Esophagus muscularis mucosa (tissue), 4 donors: Measurements from ENCODE around the gene CNTNAP1.

Experiments
- EP300 ChIP-seq: sonication (generic); formaldehyde crosslinking; IDR thresholded peaks from one replicate; pipeline ENCODE4 v1.6.1; 2017; ENCODE audit warnings: antibody characterized with exemption
- POLR2A ChIP-seq: fragments of 450-650 bp; IDR thresholded peaks from one replicate; pipeline ENCODE4 v1.6.1; 2017; ENCODE audit warnings: antibody characterized with exemption, moderate library complexity, mild to moderate bottlenecking, low read depth
- POLR2AphosphoS5 ChIP-seq, 2 donors: sonication (generic); formaldehyde crosslinking; IDR thresholded peaks; one replicate each; pipeline ENCODE4 v1.6.1; 2017; ENCODE audit warnings: antibody characterized with exemption in 2 of 2
- TF ChIP-seq, protein P1 (sequence below), 3 experiments: fragments of 200-600 bp in 2 of 3; fragments of 450-650 bp in 1 of 3; sonication (generic) in 2 of 3; IDR thresholded peaks; one replicate each; pipeline ENCODE4 v1.5.1; 2017 to 2019; ENCODE audit warnings: antibody characterized with exemption in 3 of 3, mild to moderate bottlenecking in 2 of 3, moderate library complexity in 1 of 3

DNA sequence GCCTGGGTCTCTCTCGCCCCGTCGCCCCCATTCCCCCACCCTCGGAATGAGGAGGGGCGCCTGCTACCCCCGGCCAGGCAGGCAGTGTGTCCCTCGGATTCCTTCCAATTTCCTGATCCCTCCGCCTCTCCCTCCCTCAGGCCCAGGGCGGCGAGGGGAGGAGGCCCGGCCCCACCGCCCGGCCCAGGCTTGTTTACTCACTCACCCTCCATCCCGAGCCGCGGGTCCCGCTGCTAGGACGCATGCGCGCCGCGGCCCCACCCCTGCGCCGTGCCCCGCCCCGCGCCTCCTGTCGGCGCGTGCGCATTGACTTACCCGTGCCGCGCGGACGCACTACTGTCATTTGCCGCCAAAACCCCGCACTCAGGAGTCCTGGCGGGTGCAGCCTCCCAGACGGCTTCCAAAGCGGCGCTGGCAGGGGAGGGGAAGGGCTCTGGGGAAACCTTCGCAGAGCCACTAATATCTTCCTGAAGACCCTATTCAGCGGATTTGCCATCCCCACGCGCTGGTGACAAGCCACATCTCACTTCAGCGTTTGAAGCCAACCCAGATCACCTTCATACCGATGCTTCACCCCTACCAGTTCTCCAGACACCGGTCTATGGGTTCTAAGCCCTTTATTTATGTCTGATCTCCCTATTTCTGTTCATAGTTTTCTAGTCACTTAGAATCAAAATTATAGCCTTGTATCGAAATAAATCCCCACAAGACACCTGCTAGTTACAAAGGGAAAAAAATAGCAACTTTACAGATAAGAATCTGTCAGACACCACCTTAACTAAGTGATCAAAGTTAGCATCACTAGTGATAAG is 62.7 kb downstream of the CNTNAP1 start, which contains the start of gene EZH1:
- TF ChIP-seq, protein P1, sequence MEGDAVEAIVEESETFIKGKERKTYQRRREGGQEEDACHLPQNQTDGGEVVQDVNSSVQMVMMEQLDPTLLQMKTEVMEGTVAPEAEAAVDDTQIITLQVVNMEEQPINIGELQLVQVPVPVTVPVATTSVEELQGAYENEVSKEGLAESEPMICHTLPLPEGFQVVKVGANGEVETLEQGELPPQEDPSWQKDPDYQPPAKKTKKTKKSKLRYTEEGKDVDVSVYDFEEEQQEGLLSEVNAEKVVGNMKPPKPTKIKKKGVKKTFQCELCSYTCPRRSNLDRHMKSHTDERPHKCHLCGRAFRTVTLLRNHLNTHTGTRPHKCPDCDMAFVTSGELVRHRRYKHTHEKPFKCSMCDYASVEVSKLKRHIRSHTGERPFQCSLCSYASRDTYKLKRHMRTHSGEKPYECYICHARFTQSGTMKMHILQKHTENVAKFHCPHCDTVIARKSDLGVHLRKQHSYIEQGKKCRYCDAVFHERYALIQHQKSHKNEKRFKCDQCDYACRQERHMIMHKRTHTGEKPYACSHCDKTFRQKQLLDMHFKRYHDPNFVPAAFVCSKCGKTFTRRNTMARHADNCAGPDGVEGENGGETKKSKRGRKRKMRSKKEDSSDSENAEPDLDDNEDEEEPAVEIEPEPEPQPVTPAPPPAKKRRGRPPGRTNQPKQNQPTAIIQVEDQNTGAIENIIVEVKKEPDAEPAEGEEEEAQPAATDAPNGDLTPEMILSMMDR (IDR thresholded peaks at IDR 0.05): peak in 1 of 3 experiments; percentile 9
- TF ChIP-seq POLR2A (peak; percentile 55), EP300 (no peak), POLR2AphosphoS5 (IDR thresholded peaks at IDR 0.05) (peak; percentile 94)
